HG02870 (cell line): ENCODE measurements around the gene ERG.

Experiments used
- ATAC-seq: cut with Tn5 transposase; IDR thresholded peaks from one replicate; pipeline ENCODE4 v1.9.1; 2021; ENCODE audit warnings: mild to moderate bottlenecking, moderate library complexity; ENCODE audit not compliant: unreplicated experiment

The ERG gene

DNA sequence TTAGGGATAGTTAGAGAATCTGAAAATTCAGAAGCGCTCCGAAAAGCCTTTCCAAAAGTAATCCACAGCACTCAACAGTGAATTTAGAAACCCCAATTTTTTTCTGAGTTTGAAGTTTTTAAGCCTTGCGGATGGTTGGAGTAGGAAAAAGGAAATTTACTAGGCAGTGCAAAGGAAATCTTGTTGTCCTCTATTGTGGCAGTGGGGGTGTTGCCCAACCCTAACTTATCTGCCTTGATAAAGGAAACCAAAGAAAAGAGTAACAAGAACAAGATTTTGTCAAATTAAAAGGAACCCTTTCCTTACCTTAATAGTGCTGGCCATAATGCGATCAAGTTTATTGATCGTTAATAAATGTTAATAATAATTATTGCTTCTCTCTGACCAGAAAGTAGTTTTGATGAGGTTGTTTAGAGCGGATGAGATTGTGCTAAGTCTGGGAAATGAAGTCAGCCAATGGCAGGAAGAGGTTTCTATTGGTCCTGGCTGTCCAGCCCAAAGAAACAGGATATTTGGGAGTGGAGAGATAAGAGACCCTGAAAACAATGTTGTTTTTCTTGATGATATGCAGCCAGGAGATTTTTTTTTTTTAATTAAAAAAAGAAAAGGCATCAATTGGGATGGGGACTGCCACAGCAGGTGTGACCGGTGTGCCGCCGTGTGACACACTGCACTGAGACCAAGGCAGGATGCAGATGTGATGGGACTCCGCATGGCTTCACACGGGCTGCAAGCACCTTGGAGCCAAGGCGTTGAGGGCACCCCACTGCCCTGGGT lies at the start of gene ERG:
TSS of gene ERG (minus strand) at position 421 of the 777 bp plus-strand sequence. CDS start at position 324, 97 bp downstream.
- no peak for ATAC-seq

DNA sequence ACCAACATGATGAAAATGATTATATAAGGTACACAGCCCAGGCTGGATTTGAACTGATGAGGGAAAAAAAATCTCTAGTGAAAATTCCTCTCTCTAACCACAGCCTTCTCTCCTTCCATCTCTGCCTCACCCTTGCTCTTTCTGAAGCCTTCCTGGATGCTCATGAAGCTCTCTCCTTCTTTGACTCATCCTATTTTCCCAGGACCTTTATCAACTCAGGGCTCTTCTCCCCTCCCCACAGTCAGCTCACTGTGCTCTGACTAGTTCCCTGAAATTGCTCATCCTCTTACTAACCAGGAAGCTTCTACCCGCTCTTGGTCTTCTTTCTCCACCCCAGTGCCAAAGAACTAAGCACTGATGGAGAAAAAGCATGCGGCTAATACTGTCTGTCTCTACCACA lies 46.4 kb upstream of the ERG start:
- no peak for ATAC-seq

DNA sequence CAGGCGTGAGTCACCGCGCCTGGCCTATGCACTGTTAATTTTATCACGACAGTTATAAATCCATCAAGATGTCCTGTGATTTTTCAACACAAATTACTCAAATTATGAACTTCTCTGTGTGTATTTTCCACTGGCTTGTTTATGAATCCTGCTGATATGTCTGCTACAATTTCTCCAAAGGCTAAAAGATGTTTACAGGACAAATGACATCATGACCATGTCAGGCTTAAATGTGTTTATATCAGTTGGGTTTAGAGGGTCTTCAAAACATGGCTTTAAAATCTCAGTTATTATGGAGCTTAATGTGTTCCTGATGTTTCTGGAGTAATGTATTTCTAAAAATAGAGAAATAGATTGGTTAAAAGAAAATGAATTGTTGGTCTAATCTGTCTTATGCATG lies 44.0 kb upstream of the ERG start:
- no peak for ATAC-seq

DNA sequence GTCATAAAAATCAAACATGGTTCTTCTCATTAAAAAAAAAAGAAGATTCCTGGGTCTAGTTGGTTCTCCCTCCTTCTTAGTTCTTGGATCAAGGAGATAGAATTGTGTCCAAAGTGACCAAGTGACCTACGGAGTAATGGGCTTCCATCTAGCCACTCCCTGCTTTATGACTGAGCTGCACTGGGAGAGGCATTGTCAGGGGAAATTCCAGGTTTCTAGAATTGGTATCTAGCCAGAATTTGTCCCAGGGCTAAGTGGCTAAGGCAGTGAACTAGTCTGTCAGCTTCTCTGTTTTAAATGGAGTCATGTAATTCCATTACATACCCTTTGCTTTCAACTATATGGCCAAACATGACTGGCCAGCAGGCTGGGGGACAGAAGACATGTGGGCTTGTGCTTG lies 40.1 kb upstream of the ERG start:
- no peak for ATAC-seq

- ATAC-seq, result no peak
These were observed 36.3 kb upstream of the ERG start for GRCh38 chr21:38534591-38534990.

- no peak for ATAC-seq
These were observed 35.6 kb upstream of the ERG start for GRCh38 chr21:38533887-38534286.

- ATAC-seq, result no peak
These were observed 33.3 kb upstream of the ERG start for GRCh38 chr21:38531591-38531990.

- ATAC-seq, result no peak
These were observed 32.8 kb upstream of the ERG start for GRCh38 chr21:38531039-38531541.

GRCh38 chr21:38527737-38528136 lies 29.5 kb upstream of the ERG start:
- no peak for ATAC-seq

GRCh38 chr21:38525454-38525853 lies 27.2 kb upstream of the ERG start:
- no peak for ATAC-seq

DNA sequence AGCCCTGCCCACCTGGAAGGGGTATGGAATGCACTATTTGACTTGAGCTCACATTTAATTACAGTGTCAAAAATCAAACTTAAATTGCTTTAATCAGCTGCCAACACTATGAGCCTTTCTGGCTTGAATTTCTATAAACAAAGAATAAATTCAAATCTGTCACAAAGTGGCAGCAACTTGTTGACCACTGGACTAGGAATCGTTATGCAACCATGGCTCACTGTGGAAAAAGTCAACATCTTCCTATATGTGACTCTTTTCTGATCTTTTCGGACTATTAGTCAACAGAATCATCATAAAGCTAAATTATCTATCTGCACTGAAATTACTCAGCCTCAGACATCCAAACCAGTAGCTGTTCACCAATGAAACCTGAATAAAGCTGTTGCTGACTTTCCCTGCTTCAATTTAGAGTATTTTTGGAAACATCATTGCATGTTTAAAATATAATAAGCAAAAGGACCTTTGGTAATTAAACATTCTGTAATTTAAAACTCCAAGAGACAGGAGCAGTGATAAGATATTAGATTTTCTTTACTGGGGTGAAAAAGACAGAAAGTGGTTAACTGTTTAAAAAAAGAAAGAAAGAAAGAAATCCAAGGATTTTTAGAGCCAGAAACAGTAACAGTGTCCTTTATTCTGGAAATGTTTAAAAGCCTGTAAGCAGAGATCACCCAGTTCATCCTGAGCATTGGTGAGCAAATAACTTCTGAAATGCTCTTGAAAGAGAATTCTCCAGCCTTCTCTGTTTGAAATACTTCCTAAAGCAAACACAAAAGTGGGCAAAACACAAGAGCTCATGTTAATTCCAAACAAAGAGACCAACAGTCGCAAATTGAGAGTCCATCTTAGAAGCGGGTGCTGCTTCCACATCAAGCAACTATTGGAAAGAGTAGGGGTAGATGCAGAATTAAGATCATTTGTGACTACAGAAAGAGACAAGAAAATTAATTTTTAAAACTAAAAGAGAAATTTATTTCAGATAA lies 26.2 kb upstream of the ERG start:
- no peak for ATAC-seq

DNA sequence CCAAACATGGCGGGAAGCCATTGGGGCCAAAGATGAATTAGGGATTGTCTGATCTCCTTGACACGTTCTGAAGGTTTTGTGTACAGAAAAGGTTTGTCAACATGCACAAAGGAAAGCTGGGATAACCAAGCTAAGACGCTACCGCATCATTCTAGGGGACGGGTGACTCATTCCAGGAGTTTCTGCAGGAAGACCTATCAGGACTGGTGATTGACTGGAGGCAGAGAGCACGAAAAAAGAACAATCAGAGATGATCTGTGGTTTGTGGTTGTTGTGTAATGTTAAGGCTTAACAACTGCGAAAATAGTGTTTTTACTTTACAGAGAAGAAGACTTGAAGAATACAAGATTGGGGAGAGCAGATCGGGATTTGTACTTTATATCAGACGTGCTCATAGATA lies 22.2 kb upstream of the ERG start:
- ATAC-seq, result no peak

DNA sequence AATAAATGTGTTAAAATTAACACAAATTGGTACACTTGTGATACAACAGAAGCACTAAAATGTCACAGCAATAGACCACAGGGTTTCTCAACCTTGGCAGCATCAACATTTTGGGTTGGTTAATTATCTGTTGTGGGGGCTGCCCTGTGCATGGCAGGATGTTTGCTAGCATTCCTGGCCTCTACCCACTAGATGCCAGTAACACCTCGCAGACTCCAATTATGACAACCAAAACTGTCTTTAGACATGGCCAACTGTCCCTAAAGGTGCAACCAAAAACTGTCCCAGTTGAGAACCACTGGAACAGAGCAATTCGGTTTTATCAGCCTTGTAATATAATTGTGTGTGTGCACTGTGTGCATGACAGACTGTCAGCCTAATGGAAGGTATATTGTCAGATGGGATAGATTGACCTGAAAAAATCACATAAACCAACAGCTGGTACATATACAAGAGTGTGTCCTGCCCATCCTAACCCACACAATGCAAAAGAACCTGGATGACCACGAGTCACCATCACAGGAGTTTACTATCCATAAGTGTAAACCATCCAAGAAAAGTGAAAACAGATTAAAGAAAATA lies 13.5 kb upstream of the ERG start:
- no peak for ATAC-seq

GRCh38 chr21:38511198-38511597 lies 12.9 kb upstream of the ERG start:
- no peak for ATAC-seq

- ATAC-seq, result no peak
These were observed 9.2 kb upstream of the ERG start for GRCh38 chr21:38507374-38507942.

DNA sequence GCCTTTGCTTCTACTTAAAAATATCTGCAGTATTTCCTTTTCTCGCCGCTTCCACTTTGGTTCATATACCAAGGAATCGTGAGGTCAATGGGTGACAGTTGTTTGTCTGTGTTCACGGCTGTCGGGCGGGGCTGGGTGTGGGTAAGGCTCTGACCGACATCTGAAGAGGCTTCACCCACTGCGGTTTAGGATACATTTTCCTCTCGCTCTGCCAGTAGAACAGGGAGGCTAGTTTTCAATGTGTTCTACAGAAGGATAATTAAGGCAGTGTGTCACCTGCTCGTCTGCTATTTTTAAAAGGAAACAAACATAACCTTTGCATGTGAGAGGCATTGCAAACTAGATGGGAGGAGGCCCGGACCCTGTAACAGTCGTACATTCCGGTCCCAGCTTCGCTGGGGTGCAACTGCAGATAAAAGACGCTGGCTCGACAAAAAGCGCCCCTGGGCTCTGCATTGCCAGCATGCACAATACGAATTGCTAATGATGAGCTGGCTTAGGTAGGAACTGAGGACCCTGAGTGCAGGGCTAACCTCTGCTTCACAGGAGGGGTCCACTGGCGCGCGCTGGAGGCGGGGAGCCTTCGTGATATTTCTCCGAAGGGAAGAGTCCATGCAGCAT lies 8.5 kb upstream of the ERG start:
- ATAC-seq, result no peak

GRCh38 chr21:38505654-38506523 lies 7.6 kb upstream of the ERG start:
- no peak for ATAC-seq

GRCh38 chr21:38504066-38504465 lies 5.8 kb upstream of the ERG start:
- no peak for ATAC-seq

DNA sequence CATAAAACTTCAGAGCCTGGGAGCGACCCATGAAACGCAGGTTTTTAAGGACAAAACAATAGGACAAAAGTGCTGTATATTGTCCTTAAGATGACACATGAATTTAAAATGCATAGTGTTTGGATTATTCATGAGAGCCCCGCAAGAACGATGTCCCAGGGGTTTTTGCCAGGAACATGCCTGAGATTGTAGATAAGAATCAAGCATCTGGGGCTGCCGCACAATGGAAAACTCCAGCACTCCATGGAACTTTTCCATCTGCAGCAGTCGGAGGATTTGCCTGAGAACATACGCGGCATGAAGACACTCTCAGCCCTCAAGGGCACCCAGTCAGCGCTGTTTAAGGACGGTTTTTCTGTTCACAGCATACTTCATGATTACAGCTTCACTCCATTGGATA lies 5.3 kb upstream of the ERG start:
- no peak for ATAC-seq

GRCh38 chr21:38500073-38500472 lies 1.8 kb upstream of the ERG start:
- no peak for ATAC-seq
